H1 (cell line): ENCODE measurements around the gene SEMA4D. TPM values are rescaled to one million over a fixed set of nuclear protein-coding genes. Genes with fewer than 3 reads are reported as not detected.

Experiments used
- CBX8 ChIP-seq: fragments of 300-800, 300-1000 bp; sonication (generic); IDR thresholded peaks from 2 replicates; pipeline ENCODE4 v1.7.1; 2016; ENCODE audit warnings: low read depth, low read length, borderline replicate concordance
- CHD7 ChIP-seq: fragments of 300-600 bp; sonication (generic); IDR thresholded peaks from 2 replicates; pipeline ENCODE4 v1.7.1; 2012; ENCODE audit warnings: low read length, moderate library complexity, mild to moderate bottlenecking, inconsistent platforms; ENCODE audit not compliant: insufficient replicate concordance
- POLR2AphosphoS5 ChIP-seq: IDR thresholded peaks from 2 replicates; pipeline ENCODE4 v1.6.1; 2011; ENCODE audit warnings: low read depth, low read length
- RBBP5 ChIP-seq: IDR thresholded peaks from 2 replicates; pipeline ENCODE4 v1.7.1; 2012; ENCODE audit warnings: low read depth, mild to moderate bottlenecking, inconsistent platforms, low read length, moderate library complexity, borderline replicate concordance
- SIRT6 ChIP-seq: IDR thresholded peaks from one replicate; pipeline ENCODE4 v1.7.1; 2012; ENCODE audit warnings: low read length, inconsistent platforms
- polyA plus RNA-seq, 7 experiments: library from polyadenylated mRNA; depleted of rRNA in 3 of 7; stranded (reverse) in 5 of 7; unstranded in 2 of 7; fragments of >200 nt in 5 of 7; fragments of 200-250 nt in 2 of 7; gene quantifications; 1 replicate in 5 of 7; 2 replicates in 1 of 7; 4 replicates in 1 of 7; pipeline versions ENCODE4 v1.2.1 to v1.2.3, GENCODE V29; 2011 to 2013; ENCODE audit warnings: missing spikeins in 2 of 7, mixed read lengths in 2 of 7
- total RNA-seq: library from RNA; stranded (reverse); fragmentation: NEBNext Ultra II Directional; extraction: Animal tissue kit (Norgen Biotek cat#: 25700); gene quantifications from 2 replicates; pipeline ENCODE4 v1.2.1, GENCODE V29; 2021

Gene SEMA4D
- total and polyA plus RNA-seq, 2 of the 8 experiments (the other 6 are each of a cell fraction or from before 2014, with no cell fraction given) = 21.0 to 70.4 TPM

GRCh38 chr9:89436326-89436725 is 61.6 kb downstream of the SEMA4D start (continued):
- TF ChIP-seq CHD7 (no peak), POLR2AphosphoS5 (no peak; the same call in 1 of the 2 replicates), RBBP5 (no peak), CBX8 (no peak), SIRT6 (no peak)
